Hypothalamus (tissue), 51 donors: Measurements from ENCODE around the gene ADAM12.
A peak's percentile ranks its signal among the peaks of the same experiment; 100 is the strongest.
"Not testable (repeated sequence)": the region's sequence is repeated elsewhere in the genome, so short reads cannot be mapped to it uniquely, and the experiment has no call there.

Experiments used
- DNase-seq, 51 donors: peaks; one replicate each; lab custom pipeline; 2025; lab: John Stamatoyannopoulos, UW

The ADAM12 gene

GRCh38 chr10:126196281-126196680, 192.0 kb downstream of the ADAM12 start:
- DNase-seq = no peak

GRCh38 chr10:126191192-126191591, 197.1 kb downstream of the ADAM12 start:
- DNase-seq = no peak

GRCh38 chr10:126188679-126189200, 199.5 kb downstream of the ADAM12 start:
- DNase-seq = no peak

GRCh38 chr10:126187399-126187798, 200.9 kb downstream of the ADAM12 start:
- DNase-seq = no peak

GRCh38 chr10:126186766-126187165, 201.5 kb downstream of the ADAM12 start:
- DNase-seq = no peak

- no peak for DNase-seq
Measured at GRCh38 chr10:126185676-126186447, 202.4 kb downstream of the ADAM12 start.

GRCh38 chr10:126181626-126182025, 206.7 kb downstream of the ADAM12 start:
- DNase-seq = no peak

- peak in 1 of 51 donors; percentile 1 for DNase-seq
Measured at GRCh38 chr10:126179637-126180036, 208.6 kb downstream of the ADAM12 start.

- DNase-seq = peak in 2 of 51 donors; percentile 4 to 5
Measured at GRCh38 chr10:126177417-126178030, 210.8 kb downstream of the ADAM12 start.

- no peak for DNase-seq
Measured at GRCh38 chr10:126175641-126176262, 212.5 kb downstream of the ADAM12 start.

GRCh38 chr10:126172755-126173154, 215.5 kb downstream of the ADAM12 start:
- not testable (repeated sequence) for DNase-seq

GRCh38 chr10:126171555-126171954, 216.7 kb downstream of the ADAM12 start:
- no peak for DNase-seq

- no peak for DNase-seq
Measured at GRCh38 chr10:126170776-126171175, 217.5 kb downstream of the ADAM12 start.

GRCh38 chr10:126170371-126170770, 217.9 kb downstream of the ADAM12 start:
- DNase-seq = peak in 1 of 51 donors; percentile 15

GRCh38 chr10:126169899-126170298, 218.4 kb downstream of the ADAM12 start:
- peak in 25 of 51 donors; percentile 2 to 67 (median 35) for DNase-seq

- no peak for DNase-seq
Measured at GRCh38 chr10:126166797-126167196, 221.5 kb downstream of the ADAM12 start.

- no peak for DNase-seq
Measured at GRCh38 chr10:126165874-126166273, 222.4 kb downstream of the ADAM12 start.

- no peak for DNase-seq
Measured at GRCh38 chr10:126163506-126163905, 224.8 kb downstream of the ADAM12 start.

- DNase-seq = no peak
Measured at GRCh38 chr10:126161691-126162090, 226.6 kb downstream of the ADAM12 start.

- no peak for DNase-seq
Measured at GRCh38 chr10:126160971-126161630, 227.2 kb downstream of the ADAM12 start.

GRCh38 chr10:126160571-126160970, 227.7 kb downstream of the ADAM12 start:
- no peak for DNase-seq
